ENCODE results near the gene TOLLIP. TPM values are rescaled to one million over a fixed set of nuclear protein-coding genes. Genes with fewer than 3 reads are reported as not detected.

Gene TOLLIP
- polyA plus RNA-seq, 3 donors, result 42.2 to 52.5 (median 50.5) TPM

DNA sequence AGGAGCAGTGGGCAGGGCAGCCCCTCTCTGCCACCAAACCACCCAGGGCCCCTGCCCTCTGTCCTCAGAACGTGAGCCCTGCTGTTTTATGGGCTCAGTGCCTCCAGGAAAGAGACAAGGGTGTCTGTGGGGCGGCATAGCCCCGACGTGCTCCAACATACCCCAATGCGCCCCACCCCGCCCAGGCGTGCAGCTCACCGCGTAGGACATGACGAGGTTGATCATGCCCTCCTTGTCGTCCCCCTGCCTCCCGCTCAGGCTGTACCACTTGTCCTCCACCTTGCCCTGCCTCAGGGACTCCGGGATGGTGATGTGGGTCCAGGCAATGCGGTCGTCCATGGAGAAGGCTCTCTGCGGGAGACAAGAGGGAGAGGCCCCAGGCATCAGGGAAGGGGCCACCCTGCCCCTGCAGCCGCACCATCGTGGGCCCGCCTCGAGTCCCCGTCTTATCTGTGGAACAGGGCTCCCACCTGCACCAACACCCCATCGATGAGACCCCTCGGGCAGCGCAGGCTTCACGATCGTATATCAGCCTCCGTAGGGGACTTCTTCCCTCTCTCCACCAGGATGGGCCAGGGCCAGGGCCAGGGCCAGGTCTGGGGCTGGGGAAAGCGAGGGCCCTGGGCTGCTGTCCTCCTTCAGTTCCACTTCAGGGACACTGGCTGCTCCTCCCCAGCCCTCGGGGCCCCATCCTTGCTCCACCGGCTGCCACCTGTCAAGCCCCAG is 20.8 kb downstream of the TOLLIP start:
- DNase-seq, result no peak

DNA sequence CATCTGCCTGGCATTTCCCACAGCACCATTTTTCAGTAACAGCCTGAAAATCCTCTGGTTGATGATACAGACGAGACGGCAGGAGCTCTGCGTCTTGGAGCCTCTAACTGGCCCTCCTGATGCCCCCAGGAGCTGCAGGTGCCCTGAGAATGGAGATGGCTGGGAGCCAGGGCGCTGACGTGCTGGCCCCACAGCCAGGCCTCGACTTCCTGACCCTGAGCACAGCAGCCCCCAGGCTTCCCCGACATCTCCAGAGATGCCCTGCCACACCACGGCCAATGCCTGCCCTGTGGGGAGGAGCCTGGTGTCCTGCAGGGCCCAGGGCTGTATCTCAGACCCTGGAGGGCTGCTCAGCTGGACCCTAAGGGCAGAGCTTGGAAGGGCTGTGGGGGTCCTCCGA is 21.5 kb downstream of the TOLLIP start:
- DNase-seq, result no peak

DNA sequence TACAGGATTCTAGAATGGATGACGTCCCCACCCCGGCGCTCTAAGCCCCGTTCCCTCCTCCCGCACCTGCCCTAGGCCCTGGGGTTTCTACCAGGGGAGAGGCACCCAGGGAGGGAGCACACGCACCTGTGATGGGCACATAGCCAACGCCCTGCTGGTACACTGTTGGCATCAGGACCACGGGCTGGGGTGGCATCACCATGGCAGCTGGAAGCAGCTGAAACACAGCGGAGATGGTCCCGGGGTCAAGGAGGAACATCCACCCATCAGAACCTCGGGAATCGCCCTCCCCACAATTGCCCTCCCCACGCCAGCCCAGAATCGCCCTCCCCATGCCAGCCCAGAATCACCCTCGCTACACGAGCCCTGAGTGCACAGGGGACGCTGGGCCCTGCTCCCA is 23.6 kb downstream of the TOLLIP start:
- DNase-seq, result no peak

DNA sequence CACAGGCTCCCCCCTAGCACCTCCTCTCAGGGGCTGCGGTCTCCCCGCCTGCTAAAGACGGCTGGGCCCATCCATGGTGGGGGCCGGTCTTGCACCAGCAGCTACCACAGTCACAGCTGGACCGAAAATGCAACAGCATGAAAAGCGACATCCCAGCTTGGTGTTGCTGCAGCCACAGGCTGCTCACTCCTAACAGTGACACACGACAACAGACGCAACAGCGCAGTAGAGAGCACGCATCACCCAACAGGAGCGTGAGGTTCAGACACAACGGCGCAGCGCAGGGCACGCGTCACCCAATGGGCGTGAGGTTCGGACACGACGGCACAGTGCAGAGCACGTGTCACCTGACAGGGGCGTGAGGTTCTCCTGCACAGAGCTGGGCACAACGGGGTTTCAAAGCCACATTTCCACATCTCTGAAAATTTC is 24.1 kb downstream of the TOLLIP start:
- DNase-seq, result no peak

DNA sequence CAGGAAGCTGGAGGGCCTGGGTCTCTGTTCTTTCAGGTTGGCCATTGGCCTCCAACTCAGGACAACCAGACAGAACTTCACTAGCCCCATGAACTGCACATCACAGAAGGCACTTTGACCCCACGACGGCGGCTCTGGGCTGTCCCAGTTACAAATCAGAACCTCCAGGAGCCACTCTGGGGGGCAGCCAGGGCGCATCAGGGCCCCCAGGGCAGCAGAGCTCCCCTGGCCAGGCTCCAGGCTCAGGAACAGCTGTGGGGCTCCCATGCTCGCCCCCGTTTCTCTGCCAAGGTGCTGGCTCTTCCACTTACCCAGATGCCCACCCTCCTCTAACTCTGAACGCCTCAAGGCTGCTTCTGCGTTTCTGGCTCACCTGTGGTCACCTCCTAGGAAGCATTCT is 25.5 kb downstream of the TOLLIP start:
- DNase-seq, result no peak

DNA sequence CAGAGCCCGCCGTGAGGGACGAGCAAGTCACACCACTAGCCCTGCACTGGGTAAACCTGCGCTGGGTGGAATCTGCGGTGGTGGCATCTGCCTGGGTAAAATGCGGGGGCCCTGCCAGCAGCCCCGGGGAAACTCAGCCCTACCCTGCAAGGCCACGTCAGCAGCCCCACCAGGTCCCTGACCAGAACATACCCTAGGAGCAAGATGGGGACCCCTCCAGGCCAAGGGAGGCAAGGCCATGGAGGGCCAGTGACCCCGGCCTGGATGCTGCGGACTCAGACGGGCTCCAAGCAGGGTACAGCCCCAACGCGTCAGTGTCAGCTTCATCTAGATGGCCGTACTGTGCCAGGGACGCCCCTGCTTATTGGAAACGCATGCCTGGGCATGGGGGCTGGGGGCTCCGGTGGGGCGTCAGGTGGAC is 26.3 kb downstream of the TOLLIP start:
- DNase-seq, result no peak

DNA sequence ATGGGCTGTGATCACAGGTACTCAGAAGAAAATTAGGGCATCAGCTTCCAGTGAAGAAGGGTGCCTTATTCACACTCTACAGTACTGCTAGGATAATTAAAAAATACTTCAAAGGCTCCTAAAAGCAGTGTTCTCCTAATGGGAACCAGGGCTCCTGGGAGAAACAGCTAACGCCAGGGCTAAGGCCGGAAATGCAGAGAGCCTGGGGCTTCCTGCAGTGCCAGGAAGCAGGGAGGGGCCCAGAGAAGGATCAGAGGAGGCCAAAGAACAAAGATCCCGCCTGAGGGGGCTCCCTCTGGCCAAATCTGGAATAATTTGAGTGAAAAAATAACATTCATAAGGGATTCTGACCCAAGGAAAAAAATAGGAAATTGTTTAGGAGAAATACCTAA is 27.5 kb downstream of the TOLLIP start:
- no peak for DNase-seq

DNA sequence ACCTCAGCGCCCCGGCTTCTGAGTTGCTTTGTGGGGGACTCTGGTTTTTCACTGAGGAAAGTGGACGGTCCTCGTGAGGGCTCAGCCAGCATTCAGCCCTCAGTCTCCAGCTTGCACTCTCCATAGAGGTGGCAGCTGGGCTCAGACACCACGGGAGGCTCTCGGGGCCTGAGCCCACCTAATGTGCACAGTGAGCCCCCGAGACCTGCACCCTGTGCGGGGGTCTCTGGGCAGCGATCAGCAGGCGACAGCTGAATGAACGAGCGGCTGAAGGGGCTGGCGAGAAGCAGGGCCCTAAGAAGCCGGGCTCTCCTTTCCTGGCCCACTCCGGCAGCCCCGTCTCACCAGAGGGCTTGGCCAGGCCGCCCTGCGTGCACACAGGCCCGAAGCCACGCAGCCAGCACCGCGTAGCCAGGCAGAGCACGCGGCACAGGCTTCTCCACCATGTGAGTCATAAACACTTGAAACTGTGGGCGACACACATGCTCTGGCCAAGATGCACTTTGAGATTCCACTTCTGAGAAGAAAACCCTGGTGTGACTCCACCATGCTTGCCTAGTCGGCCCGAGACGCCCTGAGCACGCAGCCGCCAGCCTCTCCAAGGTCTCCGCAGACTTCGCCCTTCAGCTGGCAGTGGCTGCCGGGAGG is 28.0 kb downstream of the TOLLIP start:
- no peak for DNase-seq

DNA sequence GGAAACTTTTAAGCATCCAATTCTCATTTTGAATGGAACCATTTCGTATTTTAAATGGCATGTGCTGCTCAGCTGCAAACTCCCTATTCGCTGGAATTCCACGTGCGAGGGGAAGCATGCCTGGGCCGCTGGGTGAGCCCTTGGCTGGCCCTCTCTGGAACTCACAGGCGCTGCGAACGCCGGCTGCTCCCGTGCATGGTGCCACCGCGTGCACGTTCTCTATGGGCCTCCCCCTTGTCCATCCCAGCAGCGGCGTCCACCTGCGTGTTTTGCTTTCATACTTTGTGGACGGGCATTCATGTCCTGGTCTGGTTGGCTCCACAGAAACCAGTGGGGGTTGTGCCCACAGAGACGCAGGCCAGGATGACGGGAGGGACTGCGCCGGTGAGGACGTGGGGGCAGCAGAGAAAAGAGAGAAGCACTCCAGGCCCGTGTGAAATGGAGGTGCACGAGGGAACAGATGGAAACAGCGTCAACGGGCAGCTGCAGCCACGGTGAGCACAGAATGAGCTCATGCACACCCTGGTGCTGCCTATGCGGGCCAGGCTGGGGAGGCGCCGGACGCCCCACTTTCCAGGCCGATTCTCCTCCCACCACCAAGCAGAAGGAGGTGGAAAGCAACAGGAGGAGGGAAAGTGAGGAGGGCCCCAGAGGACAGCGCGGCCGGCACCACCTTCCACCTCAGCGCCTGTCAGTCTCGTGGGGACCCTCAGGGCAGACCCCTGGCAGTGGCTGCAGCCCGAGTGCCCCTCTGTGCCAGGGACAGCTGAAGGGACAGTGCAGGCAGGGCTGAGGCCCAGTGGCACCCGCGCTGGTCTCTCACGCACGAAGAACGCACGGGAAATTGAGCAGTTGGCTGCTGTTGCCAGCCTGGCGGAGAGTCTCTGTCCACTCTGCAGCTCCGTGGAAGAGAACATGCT is 29.1 kb downstream of the TOLLIP start:
- DNase-seq, result no peak

DNA sequence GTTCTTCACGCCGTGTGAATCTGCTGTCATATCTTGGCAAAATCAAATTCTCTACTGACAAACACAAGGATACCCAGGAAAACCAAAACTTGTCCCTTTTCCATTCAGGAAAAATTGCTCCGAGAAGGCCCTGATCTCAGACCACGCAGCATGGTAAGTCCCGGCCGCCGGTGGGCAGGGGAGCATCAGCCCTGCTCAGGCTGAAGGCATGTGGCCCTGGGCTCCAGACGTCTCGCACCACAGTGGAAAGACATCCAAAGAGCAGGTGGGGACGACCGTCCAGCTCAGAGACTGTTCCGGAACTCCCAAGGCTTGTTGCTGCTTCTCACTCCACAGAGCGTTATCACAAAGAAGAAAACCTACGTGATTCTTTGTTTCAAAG is 29.8 kb downstream of the TOLLIP start:
- no peak for DNase-seq

DNA sequence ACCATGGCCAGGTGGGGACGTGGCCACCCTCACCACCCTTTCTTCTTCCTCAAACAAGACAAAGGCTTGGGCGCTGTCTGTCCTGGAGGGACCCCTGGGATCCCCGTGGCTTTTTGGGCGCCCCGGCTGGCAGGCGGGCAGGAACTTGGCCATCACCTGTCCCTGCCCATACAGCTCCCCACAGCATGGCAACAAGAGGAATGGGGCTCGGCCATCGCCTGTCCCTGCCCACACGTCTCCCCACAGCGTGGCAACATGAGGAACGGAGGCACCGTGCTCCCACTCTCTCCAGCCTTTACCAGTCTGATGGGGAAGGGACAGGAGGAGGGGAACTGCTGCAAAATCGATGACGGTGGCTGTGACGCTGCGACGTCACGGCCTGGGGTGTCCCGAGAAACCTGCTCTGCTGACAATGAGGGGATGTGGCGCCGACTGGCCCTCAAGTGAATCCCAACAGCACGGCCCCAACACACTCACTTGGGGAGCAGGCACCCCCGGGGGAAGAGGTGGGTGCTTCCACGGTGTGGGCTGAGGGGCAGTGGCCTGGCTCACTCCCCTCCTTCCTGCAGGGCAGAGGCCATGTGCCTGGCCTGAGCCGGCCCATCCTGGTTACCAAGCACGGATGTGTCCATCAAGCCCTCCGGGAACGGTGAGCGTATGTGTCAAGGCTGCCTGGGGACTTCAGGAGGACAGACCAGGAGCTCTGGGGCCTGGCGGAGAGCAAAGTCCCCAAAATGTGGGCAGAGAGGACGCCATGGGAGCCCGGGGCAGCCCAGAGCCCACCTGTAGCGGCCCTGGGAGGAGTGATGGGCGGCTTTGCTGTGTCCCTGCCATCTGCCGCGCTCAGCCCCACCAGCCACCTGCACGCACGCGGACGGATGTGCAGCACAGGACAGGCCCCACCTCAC is 30.4 kb downstream of the TOLLIP start:
- DNase-seq, result no peak

DNA sequence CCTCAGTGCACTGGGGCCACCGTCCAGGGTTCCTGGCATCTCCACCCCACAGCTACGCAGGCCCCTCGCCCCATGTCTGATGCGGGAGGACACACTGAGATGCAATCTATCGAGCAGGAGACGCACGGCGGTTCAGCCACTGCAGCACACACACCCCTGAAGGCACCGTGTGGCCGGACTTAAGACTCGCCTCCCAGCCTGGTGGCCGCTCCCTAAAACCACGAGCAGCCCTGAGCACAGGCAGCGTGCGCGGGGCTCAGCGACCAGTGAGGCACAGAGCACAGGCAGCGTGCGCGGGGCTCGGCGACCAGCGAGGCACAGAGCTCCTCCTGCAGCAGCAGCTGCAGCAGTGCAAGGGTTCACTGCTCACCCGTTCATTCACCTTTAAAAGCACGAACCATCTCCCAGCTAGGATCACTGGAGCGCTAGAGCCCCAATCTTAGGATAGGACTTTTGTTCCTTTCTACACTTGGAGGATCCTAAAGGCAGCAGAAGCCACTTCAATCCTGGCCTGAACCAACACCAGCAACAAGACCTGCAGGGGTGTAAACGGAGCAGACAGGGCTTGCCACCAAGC is 31.4 kb downstream of the TOLLIP start:
- DNase-seq, result no peak

DNA sequence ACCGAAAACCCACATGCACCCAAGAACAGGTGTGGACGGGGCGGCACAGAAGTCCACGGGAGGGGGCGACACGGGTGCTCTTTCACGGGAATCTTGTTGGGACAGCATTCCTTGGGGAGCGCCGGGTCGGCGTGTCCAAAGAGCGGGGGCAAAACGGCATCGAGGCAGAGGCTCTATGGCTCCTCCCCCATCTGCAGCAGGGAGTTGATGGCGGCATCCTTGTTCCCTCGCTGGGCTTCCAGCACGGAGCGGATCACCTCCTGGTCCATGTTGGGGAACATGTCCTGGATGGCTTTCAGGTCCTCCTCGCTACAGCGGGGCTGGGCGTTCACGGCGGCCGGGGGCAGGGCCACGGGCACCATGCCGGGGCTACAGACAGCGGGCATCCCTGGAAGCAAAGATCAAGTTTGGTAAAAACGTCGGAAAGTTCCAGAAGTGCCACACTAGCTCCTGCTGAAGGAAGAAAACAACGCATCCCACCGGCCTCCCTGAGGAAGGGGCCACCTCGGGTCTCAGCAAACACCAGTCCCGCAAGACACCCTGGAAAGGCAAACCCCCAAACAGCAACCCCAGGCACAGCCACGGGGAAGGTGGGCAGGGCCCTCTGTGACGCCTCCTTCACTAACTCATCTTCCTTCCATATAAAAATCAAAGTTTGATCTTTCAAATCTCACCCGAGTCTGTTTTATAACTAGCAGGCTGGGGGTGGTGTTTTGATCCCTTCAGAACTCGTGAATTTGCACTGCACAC is 32.4 kb downstream of the TOLLIP start:
- no peak for DNase-seq

DNA sequence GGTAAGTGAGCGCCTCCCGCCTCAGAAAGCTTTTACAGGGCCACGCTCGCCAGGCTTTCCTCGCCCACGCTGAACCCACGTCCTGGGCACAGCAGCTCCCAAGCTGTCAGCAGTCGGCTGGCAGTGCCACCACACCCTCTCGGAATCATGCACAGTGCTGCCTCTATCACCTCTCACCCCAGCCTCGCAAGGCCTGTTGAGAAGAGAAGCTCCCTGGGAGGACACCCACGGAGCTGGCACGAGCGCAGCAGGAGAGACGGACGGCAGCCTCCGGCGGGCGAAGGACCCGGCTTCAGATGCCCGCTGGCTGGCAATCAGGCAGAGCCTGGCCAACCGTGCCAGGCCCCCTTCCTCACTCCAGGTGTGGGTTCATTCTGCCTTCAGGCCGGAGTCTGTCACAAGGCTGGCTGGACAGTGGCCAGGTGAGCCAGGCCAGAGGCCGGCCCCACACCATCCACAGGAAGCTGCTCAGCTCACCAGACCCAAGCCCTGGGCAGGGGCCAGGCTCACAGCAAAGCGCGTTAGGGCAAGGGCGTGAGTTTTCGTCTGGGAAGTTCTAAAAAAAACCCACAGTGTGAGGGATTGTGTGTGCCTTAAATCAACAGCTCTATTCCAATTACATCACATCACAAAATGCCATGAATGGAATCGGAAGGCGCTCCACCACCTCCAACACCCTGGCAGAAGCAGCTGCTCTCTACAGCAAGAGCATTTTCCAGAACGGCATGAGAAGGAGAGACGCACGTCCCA is 33.2 kb downstream of the TOLLIP start:
- no peak for DNase-seq

DNA sequence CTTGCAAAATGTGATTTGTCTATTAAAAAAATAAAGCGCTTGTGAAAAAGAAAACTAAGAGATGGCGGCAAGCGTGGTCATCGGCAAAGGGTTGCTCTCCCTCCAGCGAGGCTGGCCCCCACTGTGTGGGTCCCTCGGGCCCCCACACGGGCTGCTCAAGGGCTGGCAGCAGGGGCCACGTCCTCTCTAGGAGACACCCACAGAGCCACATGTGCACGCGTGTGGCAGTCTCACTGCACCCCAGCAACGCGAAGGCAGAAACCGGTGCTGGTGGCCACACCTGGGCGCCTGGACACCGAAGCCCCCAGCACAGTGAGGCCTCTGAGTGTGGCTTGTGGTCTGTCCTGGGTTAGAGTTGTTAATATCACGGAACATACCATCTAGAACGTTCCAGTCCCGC is 34.4 kb downstream of the TOLLIP start:
- no peak for DNase-seq

DNA sequence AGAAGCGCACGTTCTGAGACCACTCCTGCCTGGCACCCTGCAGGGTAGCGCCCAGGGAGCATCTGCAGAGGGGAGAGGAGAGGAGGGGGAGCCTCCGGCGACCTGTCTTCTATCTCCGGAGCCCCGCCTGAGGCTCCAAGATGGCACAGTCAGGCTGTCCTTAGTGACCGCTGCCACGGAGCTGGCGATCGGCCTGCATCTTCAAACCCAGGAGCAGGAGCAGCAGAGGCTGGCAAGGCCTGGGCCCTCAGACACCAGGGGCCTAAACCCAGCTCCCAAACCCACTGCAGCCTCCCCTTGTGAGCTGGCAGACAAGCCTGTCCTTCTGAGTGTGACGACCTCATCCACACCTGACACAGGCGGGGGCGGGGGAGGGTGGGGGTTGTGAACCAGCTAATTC is 34.9 kb downstream of the TOLLIP start:
- DNase-seq, result no peak

DNA sequence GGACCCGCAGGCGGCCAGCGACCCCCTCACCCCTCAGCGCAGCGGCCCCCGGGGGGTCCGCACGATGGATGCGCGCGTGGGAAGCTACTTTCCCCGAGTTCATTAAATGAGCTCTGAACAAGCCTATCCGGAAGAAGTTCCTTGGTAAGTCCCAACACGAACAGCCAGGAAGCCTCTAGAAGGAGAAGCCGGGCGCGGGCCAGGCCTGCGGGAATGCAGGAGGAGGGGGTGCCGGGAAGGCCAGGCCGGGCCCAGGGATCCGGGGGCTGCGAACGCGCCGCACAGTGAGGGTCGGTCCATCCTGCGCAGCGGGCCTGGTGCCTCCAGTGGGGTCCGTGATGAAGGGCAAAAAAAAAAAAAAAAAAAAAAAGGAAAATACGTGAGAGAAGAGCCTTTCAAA is 36.9 kb downstream of the TOLLIP start:
- no peak for DNase-seq

DNA sequence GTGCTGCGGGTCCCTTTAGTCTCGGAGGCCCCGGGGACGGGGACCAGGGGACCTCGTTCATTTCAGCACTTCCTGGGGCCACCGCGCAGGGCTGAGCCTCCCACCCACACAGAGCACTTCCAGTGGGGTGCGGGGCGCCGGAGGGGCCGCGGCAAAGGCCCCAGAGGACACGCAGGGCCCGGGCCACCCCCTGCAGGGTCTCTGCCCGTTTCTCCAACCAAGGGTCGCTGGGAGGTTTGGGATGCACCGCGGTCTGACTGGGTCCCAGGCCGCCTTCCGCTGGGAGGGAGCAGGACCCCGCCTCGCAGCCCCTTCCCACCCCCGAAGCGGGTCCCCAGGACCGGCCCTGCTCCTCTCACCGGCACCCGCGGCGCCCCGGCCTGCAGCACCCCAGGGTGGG is 37.5 kb downstream of the TOLLIP start:
- no peak for DNase-seq

DNA sequence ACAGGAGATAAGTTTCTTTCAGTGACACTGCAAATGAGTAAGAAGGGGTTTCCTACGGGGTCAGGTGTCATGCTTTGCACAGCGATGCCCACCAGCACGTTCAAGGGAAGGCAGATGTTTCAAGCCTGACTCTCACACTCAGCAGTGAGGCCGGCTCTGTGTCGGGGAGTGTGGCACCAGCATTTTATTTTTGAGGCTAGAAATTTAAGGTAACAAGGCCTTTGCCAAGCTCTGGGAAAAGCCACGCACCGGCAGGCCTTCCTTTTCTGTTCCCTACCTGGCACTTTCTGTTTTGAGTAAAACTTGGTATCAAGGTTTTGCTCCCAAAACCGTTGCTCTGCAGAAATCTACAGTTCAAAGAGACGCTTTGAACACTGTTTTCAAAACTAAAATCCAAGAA is 38.0 kb downstream of the TOLLIP start:
- no peak for DNase-seq

DNA sequence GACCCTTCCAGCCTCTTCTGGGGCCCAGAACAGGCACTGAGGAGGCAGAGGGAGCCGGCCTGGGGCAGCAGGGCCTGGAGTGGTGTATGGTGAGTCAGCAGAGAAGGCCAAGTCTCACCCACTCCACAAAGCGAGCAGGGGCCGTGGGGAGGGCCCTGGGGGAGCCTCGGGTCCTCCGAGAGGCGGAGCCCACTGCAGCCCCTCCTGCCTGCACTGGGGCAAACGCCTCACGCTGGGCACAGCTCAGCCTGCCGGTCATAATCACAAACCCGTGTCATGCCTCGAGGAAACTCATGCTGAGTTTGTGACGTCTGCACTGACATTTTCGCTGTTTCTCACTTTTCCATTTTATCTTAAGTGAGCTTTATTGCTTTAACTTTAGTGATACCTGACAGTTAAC is 38.4 kb downstream of the TOLLIP start:
- DNase-seq, result no peak

Data from renal pelvis (tissue), 4 donors.